ENCODE measurements around the gene DNAJB13.

DNAJB13 gene

GRCh38 chr11:73956876-73957653, 6.2 kb downstream of the DNAJB13 start:
- no peak for DNase-seq

- no peak for DNase-seq
Measured at GRCh38 chr11:73957654-73958361, 7.0 kb downstream of the DNAJB13 start.

GRCh38 chr11:73958521-73959141, 7.8 kb downstream of the DNAJB13 start:
- DNase-seq = no peak

- no peak for DNase-seq
Measured at GRCh38 chr11:73961321-73961720, 10.5 kb downstream of the DNAJB13 start.

- no peak for DNase-seq
Measured at GRCh38 chr11:73962101-73962705, 11.4 kb downstream of the DNAJB13 start.

GRCh38 chr11:73963861-73964260, 13.0 kb downstream of the DNAJB13 start:
- no peak for DNase-seq

- no peak for DNase-seq
Measured at GRCh38 chr11:73965076-73965763, 14.4 kb downstream of the DNAJB13 start.

- no peak for DNase-seq
Measured at GRCh38 chr11:73965764-73966121, 14.9 kb downstream of the DNAJB13 start.

- DNase-seq = no peak
Measured at GRCh38 chr11:73968356-73968966, 17.6 kb downstream of the DNAJB13 start.

- DNase-seq = no peak
Measured at GRCh38 chr11:73969091-73969490, 18.3 kb downstream of the DNAJB13 start.

- DNase-seq = no peak
Measured at GRCh38 chr11:73969991-73970800, 19.4 kb downstream of the DNAJB13 start.

- no peak for DNase-seq
Measured at GRCh38 chr11:73971175-73971719, 20.4 kb downstream of the DNAJB13 start.

GRCh38 chr11:73972187-73972586, 21.4 kb downstream of the DNAJB13 start:
- no peak for DNase-seq

GRCh38 chr11:73972620-73973449, 22.0 kb downstream of the DNAJB13 start:
- no peak for DNase-seq

GRCh38 chr11:73974604-73975478, 24.0 kb downstream of the DNAJB13 start:
- DNase-seq = no peak

GRCh38 chr11:73975479-73975757, 24.6 kb downstream of the DNAJB13 start:
- no peak for DNase-seq

GRCh38 chr11:73976451-73977151, 25.8 kb downstream of the DNAJB13 start:
- DNase-seq = no peak

GRCh38 chr11:73977856-73978519, 27.2 kb downstream of the DNAJB13 start:
- no peak for DNase-seq

All from NCI-H226 (cell line).